ENCODE measurements around the gene FGFBP1. TPM values are rescaled to one million over a fixed set of nuclear protein-coding genes. Genes with fewer than 3 reads are reported as not detected.

Gene FGFBP1
- total and polyA plus RNA-seq, 2 donors (not counting 3 experiments of a cell fraction or from before 2014, with no cell fraction given): not detected

DNA sequence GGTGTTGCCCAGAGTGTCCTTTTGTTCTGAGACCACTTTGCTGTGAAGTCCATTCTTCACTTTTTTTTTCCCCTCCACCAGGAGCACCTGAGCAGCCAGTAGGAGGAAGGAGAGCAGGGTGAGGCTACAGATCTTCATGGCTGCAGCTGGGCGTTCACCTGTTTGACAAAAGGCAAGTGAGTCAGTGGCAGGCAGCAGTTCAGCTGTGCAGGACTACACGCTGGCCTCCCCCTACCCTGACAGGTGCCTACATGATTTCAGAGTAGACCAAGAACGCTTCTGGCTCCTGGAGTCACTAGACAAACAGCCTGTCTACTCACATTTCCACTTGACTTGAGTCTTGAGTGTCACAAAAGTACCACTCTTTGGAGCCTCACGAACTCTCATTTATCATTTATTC, 2.0 kb downstream of the FGFBP1 start:
- no peaks in the 10 kb centered on the region for H3K79me2 ChIP-seq (ENCODE audit: control insufficient read depth, insufficient read depth, low read length)
- H3K27me3 ChIP-seq (ENCODE audit: control insufficient read depth in 2 of 2, insufficient read depth in 2 of 2, low read length in 2 of 2): peaks cover 0 to 7% of the 10 kb centered on the region in 2 experiments
- no peaks in the 10 kb centered on the region for H3K9me3 ChIP-seq (replicated peaks; ENCODE audit: control insufficient read depth, insufficient read depth, low read length)
- intact Hi-C loops (cut with micrococcal nuclease): no loop called here
- no peak overlapping the region for H3K4me2 ChIP-seq (ENCODE audit: insufficient read depth, low read length)
- no peaks in the 10 kb centered on the region for H3K9me1 ChIP-seq (replicated peaks; ENCODE audit: control insufficient read depth, extremely low read depth, insufficient read depth, low read length)
- no peak for TF ChIP-seq CTCF (IDR thresholded peaks at IDR 0.05; ENCODE audit: extremely low read depth in 1 of 2, insufficient read depth in 1 of 2, low read depth in 1 of 2, low read length in 2 of 2)
- no peak for TF ChIP-seq POLR2A (IDR thresholded peaks at IDR 0.05; ENCODE audit: low read depth, low read length)
- no peak for TF ChIP-seq MYC (IDR thresholded peaks at IDR 0.05; ENCODE audit: low read depth, low read length)
- TF ChIP-seq GATA2 (IDR thresholded peaks at IDR 0.05; ENCODE audit: insufficient read depth, insufficient read length, low read depth, low read length): no peak
- no peak for TF ChIP-seq EZH2 (IDR thresholded peaks at IDR 0.05; ENCODE audit: borderline replicate concordance, low read depth, low read length, severe bottlenecking)
- TF ChIP-seq POLR2AphosphoS5 (IDR thresholded peaks at IDR 0.05; ENCODE audit: insufficient read depth, low read depth, low read length): no peak
- dilution Hi-C loops (cut with MboI; ENCODE audit: extremely low pct_ligation_motif_present, low sequenced_read_pairs): no loop called here
- BruUV-seq (replicated peaks): no TSS peak
- no peak overlapping the region for H3K9ac ChIP-seq (replicated peaks; ENCODE audit: extremely low read depth, insufficient read depth, low read length)
- H3K36me3 ChIP-seq (ENCODE audit: control insufficient read depth in 2 of 2, extremely low read depth in 1 of 2, insufficient read depth in 2 of 2, low read length in 2 of 2): no peaks in the 10 kb centered on the region
- no peak overlapping the region for H3K4me3 ChIP-seq (replicated peaks in 1 of 3; ENCODE audit: insufficient read depth in 1 of 3, low read depth in 1 of 3, low read length in 3 of 3)
- no peaks in the 10 kb centered on the region for H4K20me1 ChIP-seq (replicated peaks; ENCODE audit: control insufficient read depth, extremely low read depth, insufficient read depth, low read length)
- no peak overlapping the region for H2AFZ ChIP-seq (ENCODE audit: low read depth, low read length)
- H3K27ac ChIP-seq (ENCODE audit: insufficient read depth, low read depth, low read length): no peak overlapping the region
- POLR2A ChIA-PET: no interaction called here
- CTCF ChIA-PET: interaction anchor here (1.5 to 2.1 kb wide), 3 partner anchors 20 to 54 kb away, joined by 5 to 10 read pairs (median 7); no protein-coding TSS in a partner anchor
- FAIRE-seq: no peak
- no peaks in the 10 kb centered on the region for H3K4me1 ChIP-seq (ENCODE audit: control insufficient read depth, extremely low read depth, insufficient read depth, low read length)
- DNase-seq (ENCODE audit: low read depth, low spot score): no peak
